HG03025 (cell line): ENCODE measurements around the gene MOCS2.
"Not testable (repeated sequence)": the region's sequence is repeated elsewhere in the genome, so short reads cannot be mapped to it uniquely, and the experiment has no call there.

Source experiments
- ATAC-seq: cut with Tn5 transposase; IDR thresholded peaks from one replicate; pipeline ENCODE4 v1.9.1; 2021; ENCODE audit warnings: mild to moderate bottlenecking, moderate library complexity; ENCODE audit not compliant: unreplicated experiment, low FRiP score

Gene MOCS2

GRCh38 chr5:53109443-53110127 is at the start of gene MOCS2:
TSS of gene MOCS2 (minus strand) at chr5:53109757. CDS start at chr5:53107174, 2,583 bp downstream.
- ATAC-seq: peak; percentile 95

GRCh38 chr5:53151713-53152458 is 42.3 kb upstream of the MOCS2 start:
- no peak for ATAC-seq

GRCh38 chr5:53133020-53133419 is 23.5 kb upstream of the MOCS2 start:
- no peak for ATAC-seq

GRCh38 chr5:53130266-53130665 is 20.7 kb upstream of the MOCS2 start:
- ATAC-seq: no peak

- no peak for ATAC-seq
Observed at GRCh38 chr5:53128481-53128880, 18.9 kb upstream of the MOCS2 start.

- no peak for ATAC-seq
Observed at GRCh38 chr5:53127107-53127506, 17.6 kb upstream of the MOCS2 start.

- no peak for ATAC-seq
Observed at GRCh38 chr5:53126521-53126920, 17.0 kb upstream of the MOCS2 start.

GRCh38 chr5:53123702-53124101 is 14.1 kb upstream of the MOCS2 start:
- no peak for ATAC-seq

GRCh38 chr5:53120165-53120564 is 10.6 kb upstream of the MOCS2 start:
- no peak for ATAC-seq

GRCh38 chr5:53118879-53119278 is 9.3 kb upstream of the MOCS2 start:
- no peak for ATAC-seq

- no peak for ATAC-seq
Observed at GRCh38 chr5:53116597-53116996, 7.0 kb upstream of the MOCS2 start.

GRCh38 chr5:53114988-53115387 is 5.4 kb upstream of the MOCS2 start:
- no peak for ATAC-seq

GRCh38 chr5:53113947-53114346 is 4.4 kb upstream of the MOCS2 start:
- ATAC-seq: no peak

GRCh38 chr5:53112909-53113308 is 3.4 kb upstream of the MOCS2 start:
- no peak for ATAC-seq

- ATAC-seq: not testable (repeated sequence)
Observed at GRCh38 chr5:53112307-53112706, 2.8 kb upstream of the MOCS2 start.

- no peak for ATAC-seq
Observed at GRCh38 chr5:53111139-53111538, 1.6 kb upstream of the MOCS2 start.

- peak; percentile 11 for ATAC-seq
Observed at GRCh38 chr5:53110156-53110555, 599 bp upstream of the MOCS2 start.

- ATAC-seq: peak; percentile 16
Observed at GRCh38 chr5:53109056-53109442, 508 bp downstream of the MOCS2 start.

- ATAC-seq: no peak
Observed at GRCh38 chr5:53105611-53106300, 3.8 kb downstream of the MOCS2 start.

- no peak for ATAC-seq
Observed at GRCh38 chr5:53100606-53101005, 9.0 kb downstream of the MOCS2 start.

GRCh38 chr5:53099546-53099945 is 10.0 kb downstream of the MOCS2 start:
- no peak for ATAC-seq
